Kidney (tissue), 14 donors: ENCODE measurements around the gene CENATAC. TPM values are rescaled to one million over a fixed set of nuclear protein-coding genes. Genes with fewer than 3 reads are reported as not detected.

Source experiments
- DNase-seq, 5 donors: peaks; one replicate each; pipeline ENCODE4 v3.0.0-alpha.2; 2013 to 2020
- FAIRE-seq: peaks from 2 replicates; lab custom pipeline; 2012; peaks lifted over from hg19 to GRCh38; lab: Jason Lieb, UNC
- H3K27ac ChIP-seq, 2 donors: one replicate each; pipeline ENCODE4 v1.7.0; 2013; ENCODE audit warnings: low read depth in 2 of 2, low read length in 2 of 2, inconsistent platforms in 1 of 2
- H3K27me3 ChIP-seq: one replicate; pipeline ENCODE4 v1.7.1; 2013; ENCODE audit warnings: low read length, inconsistent platforms; ENCODE audit not compliant: control insufficient read depth, insufficient read depth
- H3K36me3 ChIP-seq, 3 donors: one replicate each; pipeline versions ENCODE4 v1.7.0 to v1.7.1; 2013; ENCODE audit warnings: low read length in 3 of 3, control low read depth in 1 of 3, inconsistent platforms in 1 of 3; ENCODE audit not compliant: insufficient read depth in 3 of 3, control insufficient read depth in 2 of 3
- H3K4me1 ChIP-seq, 3 donors: one replicate each; pipeline versions ENCODE4 v1.7.0 to v1.7.1; 2013; ENCODE audit warnings: low read length in 3 of 3, inconsistent platforms in 1 of 3, low read depth in 1 of 3; ENCODE audit not compliant: control insufficient read depth in 2 of 3, insufficient read depth in 2 of 3
- H3K4me3 ChIP-seq, 3 donors: one replicate each; pipeline versions ENCODE4 v1.7.0 to v1.8.1; 2013; ENCODE audit warnings: low read length in 3 of 3, control low read depth in 1 of 3, inconsistent platforms in 1 of 3
- H3K9ac ChIP-seq, 3 donors: one replicate each; pipeline versions ENCODE4 v1.7.0 to v1.7.1; 2013; ENCODE audit warnings: low read length in 3 of 3, control low read depth in 1 of 3, inconsistent platforms in 1 of 3
- H3K9me3 ChIP-seq, 3 donors: one replicate each; pipeline versions ENCODE4 v1.7.0 to v1.7.1; 2013; ENCODE audit warnings: low read length in 3 of 3, control low read depth in 1 of 3, inconsistent platforms in 1 of 3; ENCODE audit not compliant: control insufficient read depth in 2 of 3, insufficient read depth in 1 of 3
- CTCF ChIP-seq: IDR thresholded peaks from 3 replicates; pipeline ENCODE4 v1.5.1; 2012; ENCODE audit warnings: mild to moderate bottlenecking, moderate library complexity, borderline replicate concordance; ENCODE audit not compliant: insufficient read depth; ENCODE audit errors: extremely low read depth
- intact Hi-C: fragments of 100-400 bp; cut with DNase I; formaldehyde crosslinking; loops from one replicate; pipeline ENCODE4 v1.11.1; 2022
- microRNA-seq: library from miRNA; unstranded; fragments of <30 nt; microRNA quantifications from one replicate; pipeline ENCODE4 v1.2.0, GENCODE V29; 2020
- polyA plus RNA-seq: library from polyadenylated mRNA; stranded (reverse); fragments of 350-450 nt; fragmentation: Illumina TruSeq; extraction: RNeasy Lipid Tissue Mini Kit (QIAGEN cat#74804); gene quantifications from one replicate; pipeline ENCODE4 v1.2.3, GENCODE V29; 2014; ENCODE audit warnings: low read depth, low replicate concordance; ENCODE audit not compliant: insufficient read depth
- total RNA-seq: library from RNA; stranded (reverse); fragmentation: NEBNext Ultra II Directional; extraction: Animal tissue kit (Norgen Biotek cat#: 25700); gene quantifications from one replicate; pipeline ENCODE4 v1.2.1, GENCODE V29; 2021
- donor health status: control.
- donor health status: control.
- donor health status: control.
- donor health status: control.
- donor health status: control.
- donor health status: DM: yes; HTN: yes; CAD: no.
- donor health status: Normal renal cell carcinoma (clear cell type).

The CENATAC gene
- total and polyA plus RNA-seq, 2 donors from 2014 or later = 19.8 to 45.0 TPM

- Histone ChIP-seq H3K4me1 (peaks cover 0 to 3% (median 2%) of the 10 kb centered on the region in 3 donors), H3K9ac (no peak overlapping the region), H3K27ac (no peak overlapping the region), H3K36me3 (peaks cover 0 to 4% (median 0%) of the 10 kb centered on the region in 3 donors), H3K4me3 (no peak overlapping the region), H3K27me3 (no peaks in the 10 kb centered on the region), H3K9me3 (no peaks in the 10 kb centered on the region)
- no peak for TF ChIP-seq CTCF
- FAIRE-seq = no peak
- intact Hi-C loops = no loop called here
- no peak for DNase-seq
Observed at GRCh38 chr11:119062779-119063178, 64.8 kb downstream of the CENATAC start.

- Histone ChIP-seq H3K4me1 (peaks cover 0 to 6% (median 5%) of the 10 kb centered on the region in 3 donors), H3K4me3 (no peak overlapping the region), H3K27ac (no peak overlapping the region), H3K9me3 (no peaks in the 10 kb centered on the region), H3K36me3 (peaks cover 0 to 11% (median 3%) of the 10 kb centered on the region in 3 donors), H3K9ac (no peak overlapping the region), H3K27me3 (no peaks in the 10 kb centered on the region)
- no peak for FAIRE-seq
- no peak for DNase-seq
- intact Hi-C loops = no loop called here
- peak; percentile 19 for TF ChIP-seq CTCF
Observed at GRCh38 chr11:119065369-119065768, 67.4 kb downstream of the CENATAC start.

Small RNA genes lying within 50 kb of the gene (microRNA-seq; reads per million reads assigned to microRNA genes)
- gene MIR3656 = not detected

Other genes starting within 250 kb of the CENATAC start
- gene DDX6, start 207.0 kb upstream of the CENATAC start, total RNA-seq = 121 TPM
- 22.5 TPM for gene DDX6, start 207.0 kb upstream of the CENATAC start, polyA plus RNA-seq
- 1.1 TPM for gene CXCR5, start 114.2 kb upstream of the CENATAC start, total RNA-seq
- not detected for gene CXCR5, start 114.2 kb upstream of the CENATAC start, polyA plus RNA-seq
- gene BCL9L, start 72.2 kb upstream of the CENATAC start, total RNA-seq = 57.5 TPM
- 5.0 TPM for gene BCL9L, start 72.2 kb upstream of the CENATAC start, polyA plus RNA-seq
- not detected for gene UPK2, start 41.8 kb upstream of the CENATAC start, total RNA-seq
- not detected for gene UPK2, start 41.8 kb upstream of the CENATAC start, polyA plus RNA-seq
- not detected for gene FOXR1, start 26.4 kb upstream of the CENATAC start, total RNA-seq
- gene FOXR1, start 26.4 kb upstream of the CENATAC start, polyA plus RNA-seq = not detected
- gene RPS25, start 20.2 kb downstream of the CENATAC start, total RNA-seq = 852 TPM
- 1,047 TPM for gene RPS25, start 20.2 kb downstream of the CENATAC start, polyA plus RNA-seq
- 82.6 TPM for gene TRAPPC4, start 20.6 kb downstream of the CENATAC start, total RNA-seq
- 136 TPM for gene TRAPPC4, start 20.6 kb downstream of the CENATAC start, polyA plus RNA-seq
- 49.5 TPM for gene SLC37A4, start 32.7 kb downstream of the CENATAC start, total RNA-seq
- gene SLC37A4, start 32.7 kb downstream of the CENATAC start, polyA plus RNA-seq = 115 TPM
- 187 TPM for gene HYOU1, start 59.1 kb downstream of the CENATAC start, total RNA-seq
- 69.0 TPM for gene HYOU1, start 59.1 kb downstream of the CENATAC start, polyA plus RNA-seq
- 40.8 TPM for gene VPS11, start 69.7 kb downstream of the CENATAC start, total RNA-seq
- gene VPS11, start 69.7 kb downstream of the CENATAC start, polyA plus RNA-seq = 40.0 TPM
- gene HMBS, start 86.7 kb downstream of the CENATAC start, total RNA-seq = 16.7 TPM
- gene HMBS, start 86.7 kb downstream of the CENATAC start, polyA plus RNA-seq = 32.3 TPM
- gene DPAGT1, start 103.7 kb downstream of the CENATAC start, total RNA-seq = 34.8 TPM
- 41.0 TPM for gene DPAGT1, start 103.7 kb downstream of the CENATAC start, polyA plus RNA-seq
- 16.0 TPM for gene C2CD2L, start 109.2 kb downstream of the CENATAC start, total RNA-seq
- 17.7 TPM for gene C2CD2L, start 109.2 kb downstream of the CENATAC start, polyA plus RNA-seq
- 29.1 TPM for gene HINFP, start 123.4 kb downstream of the CENATAC start, total RNA-seq
- 14.5 TPM for gene HINFP, start 123.4 kb downstream of the CENATAC start, polyA plus RNA-seq
- gene ABCG4, start 150.9 kb downstream of the CENATAC start, total RNA-seq = 0.25 TPM
- 0.52 TPM for gene ABCG4, start 150.9 kb downstream of the CENATAC start, polyA plus RNA-seq
- gene NLRX1, start 170.6 kb downstream of the CENATAC start, total RNA-seq = 21.2 TPM
- 11.9 TPM for gene NLRX1, start 170.6 kb downstream of the CENATAC start, polyA plus RNA-seq
- 3.5 TPM for gene NHERF4, start 187.3 kb downstream of the CENATAC start, total RNA-seq
- gene NHERF4, start 187.3 kb downstream of the CENATAC start, polyA plus RNA-seq = 47.9 TPM
- 20.6 TPM for gene CBL, start 208.2 kb downstream of the CENATAC start, total RNA-seq
- 2.0 TPM for gene CBL, start 208.2 kb downstream of the CENATAC start, polyA plus RNA-seq